NCI-H526 (cell line): ENCODE results near the gene SNRK.

Experiments
- DNase-seq, 2 experiments: peaks; one replicate each; lab custom pipeline; 2025; lab: John Stamatoyannopoulos, UW

Gene SNRK

DNA sequence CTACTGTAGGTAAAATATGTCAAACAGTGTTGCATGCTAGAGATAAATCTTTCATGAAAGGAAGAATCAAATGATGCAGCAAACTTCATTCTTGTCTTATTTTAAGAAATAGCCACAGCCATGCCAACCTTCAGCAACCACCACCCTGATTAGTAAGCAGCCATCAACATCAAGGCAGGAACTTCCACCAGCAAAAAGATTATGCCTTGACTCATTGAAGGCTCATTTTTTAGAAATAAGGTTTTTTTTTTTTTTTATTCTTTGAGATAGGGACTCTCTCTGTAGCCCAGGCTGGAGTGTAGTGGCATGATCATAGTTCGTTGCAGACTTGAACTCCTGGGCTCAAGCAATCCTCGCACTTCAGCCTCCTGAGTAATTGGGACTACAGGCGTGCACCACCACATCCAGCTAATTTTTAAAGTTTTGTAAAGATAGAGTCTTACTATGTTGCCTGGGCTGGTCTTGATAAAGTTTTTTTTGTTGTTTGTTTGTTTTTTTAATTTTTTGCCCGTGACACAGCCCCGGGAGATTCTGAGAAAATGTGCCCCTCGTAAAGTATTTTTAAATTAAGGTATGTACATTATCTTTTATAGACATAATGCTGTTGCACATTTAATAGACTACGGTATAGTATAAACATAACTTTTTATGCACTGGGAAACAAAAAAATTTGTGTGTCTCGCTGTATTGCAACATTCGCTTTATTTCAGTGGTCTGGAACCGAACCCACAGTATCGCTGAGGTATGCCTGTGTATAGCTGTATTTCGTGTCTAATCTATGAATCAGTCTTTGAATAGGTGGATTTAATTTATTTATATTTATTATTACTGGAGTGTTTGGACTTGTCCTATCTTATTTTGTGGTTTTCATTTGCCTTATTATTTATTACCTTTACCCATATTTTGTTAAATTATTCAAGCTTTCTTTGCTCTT lies 23.3 kb downstream of the SNRK start:
- no peak for DNase-seq

DNA sequence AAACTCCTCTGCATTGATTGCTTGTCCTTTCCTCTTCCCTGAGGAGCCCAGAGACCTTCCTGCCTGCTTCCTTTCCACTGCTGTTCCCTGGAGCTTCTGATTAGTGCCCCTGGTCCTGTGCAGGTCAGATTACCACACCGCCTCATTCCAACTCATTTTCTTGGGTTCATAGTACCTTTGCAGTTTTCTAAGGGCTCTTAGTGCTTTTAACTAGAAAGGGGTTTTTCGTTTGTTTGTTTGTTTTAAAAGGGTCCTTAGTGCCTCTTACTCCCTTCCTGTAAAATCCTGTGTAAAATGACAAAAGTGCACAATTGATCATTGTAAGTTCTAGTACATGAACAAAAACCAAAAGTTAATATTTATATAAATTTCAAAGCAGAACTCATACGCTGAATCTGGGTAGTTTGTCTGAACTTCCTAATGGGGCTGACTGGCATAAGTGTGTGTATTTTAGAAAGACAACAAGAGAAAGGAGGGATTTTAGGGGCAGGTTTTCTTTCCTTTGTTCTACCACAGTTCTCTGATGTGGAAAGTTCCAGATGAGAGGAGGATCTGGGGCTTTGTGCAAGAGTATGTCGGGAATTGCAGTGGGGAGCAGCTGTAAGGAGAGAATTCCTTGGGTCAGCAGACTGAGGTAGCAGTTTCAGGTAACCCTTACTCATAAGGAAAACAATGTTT lies 30.6 kb downstream of the SNRK start:
- DNase-seq = no peak

DNA sequence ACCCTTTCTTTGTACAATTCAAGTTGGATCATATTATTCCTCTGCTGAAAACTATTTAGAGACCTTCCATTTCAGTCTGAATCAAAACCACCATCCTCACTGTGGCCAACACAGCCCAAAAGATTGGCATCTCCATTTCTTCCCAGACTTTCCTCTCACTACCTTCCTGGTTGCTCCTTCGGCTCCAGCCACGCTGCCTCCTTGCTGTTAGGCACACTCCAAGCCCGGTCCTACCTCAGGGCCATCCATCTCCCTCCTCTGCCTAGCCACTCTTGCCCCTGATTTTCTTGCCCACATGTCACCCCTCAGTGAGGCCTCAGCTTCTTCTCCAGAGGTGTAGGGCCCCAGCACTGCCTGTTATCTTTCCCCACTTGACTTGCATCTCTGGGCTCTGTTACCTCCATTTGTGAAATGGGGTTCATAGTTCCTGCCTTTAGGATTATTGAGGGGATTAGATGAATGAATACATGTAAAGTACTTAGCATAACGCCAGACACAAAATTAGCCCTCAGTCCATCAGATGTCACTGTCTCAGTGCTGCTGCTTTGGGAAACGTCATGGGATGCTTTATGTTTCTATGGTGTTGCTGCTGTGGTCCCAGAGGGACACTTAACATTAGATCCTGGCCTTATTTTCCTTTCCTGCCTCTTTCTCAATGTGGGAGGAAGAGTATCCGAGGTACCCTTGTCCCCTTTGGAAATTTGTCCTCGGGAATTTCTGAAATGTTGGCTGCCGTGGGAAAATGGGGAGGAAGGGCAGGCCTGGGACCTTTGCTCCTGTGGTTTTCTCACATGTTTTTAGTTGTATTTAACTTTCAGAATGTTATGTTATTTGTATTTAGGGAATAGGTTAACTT lies 31.3 kb downstream of the SNRK start:
- no peak for DNase-seq

DNA sequence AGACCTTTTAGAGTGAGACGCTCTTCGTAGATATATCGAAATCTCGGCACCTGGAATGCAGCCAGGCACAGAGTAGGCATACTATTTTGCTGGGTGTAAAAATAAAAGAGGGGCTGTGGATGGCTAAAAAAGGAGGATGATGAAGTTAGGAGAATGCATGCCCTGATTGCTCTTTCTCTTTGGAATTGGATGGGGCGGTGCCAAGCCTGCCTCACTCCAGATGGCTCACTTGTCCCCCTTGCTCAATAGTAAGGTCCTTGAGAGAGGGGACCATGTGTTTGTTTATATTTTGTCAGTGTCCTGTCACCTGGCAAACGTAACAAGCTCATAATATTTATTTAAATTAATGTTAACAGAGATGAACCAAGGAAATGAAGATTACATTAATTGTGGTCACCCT lies 33.0 kb downstream of the SNRK start:
- no peak for DNase-seq

DNA sequence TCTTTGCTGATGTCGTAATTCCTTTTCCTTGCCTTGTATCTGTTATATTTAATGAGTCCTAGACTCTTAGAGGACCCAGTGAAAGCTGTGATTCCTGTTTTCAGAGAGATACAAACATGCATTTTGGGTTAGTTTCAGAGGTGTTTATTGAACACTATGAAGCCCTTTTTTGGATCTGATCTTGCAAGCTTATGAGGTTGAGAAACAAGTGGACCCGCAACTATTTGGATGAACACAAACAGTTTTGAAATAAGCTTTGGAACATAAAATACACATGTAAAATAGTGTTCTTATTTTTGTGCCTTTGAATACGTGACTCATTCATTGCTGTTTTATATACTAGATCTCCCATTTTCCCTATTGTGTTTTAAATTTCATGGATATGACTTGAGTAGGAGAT lies 33.5 kb downstream of the SNRK start:
- no peak for DNase-seq

DNA sequence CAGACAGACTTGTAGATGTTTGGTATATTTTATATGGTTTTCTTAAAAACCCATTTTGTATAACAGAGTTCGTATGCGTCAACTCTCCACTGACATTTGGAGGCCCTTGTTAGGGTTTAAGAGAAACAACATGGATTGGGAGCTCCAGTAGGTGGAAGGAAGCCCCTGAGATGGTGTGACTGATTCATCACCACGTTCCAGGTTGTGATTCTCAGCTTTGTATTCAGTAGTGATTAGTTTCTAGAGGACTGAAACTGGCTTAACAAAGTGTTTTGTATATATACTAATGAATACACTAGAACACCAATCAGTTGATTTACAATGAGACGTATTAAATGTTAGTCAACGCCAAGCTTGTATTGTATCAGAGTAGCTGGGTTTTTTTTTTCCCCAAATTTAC lies 33.9 kb downstream of the SNRK start:
- DNase-seq = no peak

DNA sequence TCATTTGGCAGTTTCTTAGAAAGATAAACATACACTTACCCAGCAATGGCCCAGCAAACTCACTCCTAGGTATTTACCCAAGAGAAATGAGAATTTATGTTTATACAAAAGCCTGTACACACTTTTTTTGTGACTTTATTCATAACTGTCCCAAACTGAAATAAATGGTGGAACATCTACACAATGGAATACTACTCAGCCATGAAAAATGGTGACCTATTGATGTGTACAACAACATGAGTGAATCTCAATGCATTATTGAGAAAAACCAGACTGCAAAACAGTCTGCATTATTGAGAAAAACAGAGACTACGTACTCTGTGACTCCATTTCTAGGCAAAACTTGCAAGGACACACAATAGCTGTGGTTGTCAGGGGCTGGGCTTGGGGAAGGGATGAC lies 37.2 kb downstream of the SNRK start:
- no peak for DNase-seq

DNA sequence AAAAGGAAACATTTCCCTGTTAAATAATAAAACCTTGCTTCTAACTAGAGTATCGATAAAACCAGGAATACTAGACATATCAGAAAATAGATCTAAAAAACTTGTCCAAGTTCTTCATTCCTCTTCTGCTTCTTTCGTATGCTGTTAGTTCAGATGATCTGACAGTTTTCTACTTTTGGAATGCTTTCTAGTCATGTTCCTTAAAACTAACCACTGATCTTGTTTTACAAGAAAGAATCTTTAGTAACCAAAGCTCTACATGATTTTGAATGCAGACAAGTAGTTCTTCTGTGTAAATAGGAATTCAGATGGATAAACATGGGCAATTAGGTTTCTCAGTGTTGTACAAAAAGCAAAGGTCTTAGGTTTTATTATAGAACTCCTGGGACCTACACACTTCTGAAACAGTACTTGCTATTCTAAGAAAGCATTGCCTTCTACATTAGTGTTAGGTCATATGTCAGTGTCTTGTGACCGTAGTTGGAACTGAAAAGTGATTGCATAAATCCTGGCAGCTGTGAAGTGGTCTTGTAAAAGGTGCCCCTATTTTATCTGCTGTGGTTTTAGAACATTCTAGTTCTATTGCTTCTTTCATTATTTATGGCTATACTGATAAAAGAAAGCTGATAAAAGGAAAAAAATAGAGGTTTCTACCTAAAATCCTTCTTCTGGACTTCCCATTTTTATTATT lies 40.7 kb downstream of the SNRK start:
- DNase-seq = no peak

DNA sequence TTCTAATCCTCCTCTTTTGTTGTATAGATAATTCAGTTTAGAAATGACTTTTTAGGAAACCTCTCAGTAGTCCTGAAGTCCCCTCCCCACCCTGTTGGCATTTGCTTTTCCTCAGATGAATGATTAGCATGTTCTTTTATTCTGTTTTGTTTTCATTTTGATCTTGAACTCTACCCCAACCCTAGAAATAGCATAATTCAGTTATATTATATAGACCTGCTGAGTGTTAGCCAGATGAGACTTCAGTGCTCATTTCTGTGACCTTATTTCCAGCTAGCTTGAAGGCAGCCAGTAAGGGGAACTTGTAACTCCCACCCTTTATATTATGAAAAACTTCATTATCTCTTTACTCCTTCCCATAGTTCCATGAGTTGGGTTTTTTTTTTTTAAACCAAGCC lies 41.2 kb downstream of the SNRK start:
- no peak for DNase-seq

DNA sequence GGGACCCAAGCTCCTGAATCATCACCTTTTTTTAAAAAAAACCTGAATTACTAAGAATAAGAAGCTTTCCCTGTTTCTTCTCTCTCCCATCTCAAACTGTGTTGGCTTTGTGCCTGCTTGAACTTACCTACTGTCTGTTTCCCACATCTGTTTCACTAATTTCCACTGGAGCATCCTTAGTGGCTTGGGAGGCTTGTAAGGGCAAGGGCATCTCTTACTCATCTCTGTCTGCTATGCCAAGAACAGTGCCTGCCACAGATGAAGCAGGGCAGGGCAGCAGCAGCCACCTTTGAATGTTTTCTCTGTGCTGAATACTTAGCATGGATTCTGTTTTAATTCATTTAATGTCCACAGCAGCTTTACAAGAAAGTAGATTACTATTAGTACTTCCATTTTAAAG lies 42.3 kb downstream of the SNRK start:
- DNase-seq = no peak

DNA sequence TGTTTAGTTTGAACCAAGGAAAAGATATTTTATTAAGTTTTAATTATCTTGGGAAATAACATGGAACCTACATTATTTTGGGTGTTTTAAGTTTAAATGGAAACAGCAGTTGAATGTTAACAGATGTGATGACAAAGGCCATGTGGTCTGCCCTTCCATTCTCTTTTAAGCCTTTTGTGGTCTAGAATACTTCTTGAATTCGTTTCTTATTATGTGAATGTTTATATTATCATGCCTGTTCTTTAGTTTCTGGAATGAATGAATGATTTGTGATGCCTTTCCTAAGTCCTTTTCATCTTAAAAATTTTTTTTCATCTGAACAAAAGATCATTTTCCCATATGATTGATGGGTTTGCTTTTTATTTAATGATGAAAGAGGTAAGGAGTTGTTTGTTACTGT lies 44.6 kb downstream of the SNRK start:
- no peak for DNase-seq

DNA sequence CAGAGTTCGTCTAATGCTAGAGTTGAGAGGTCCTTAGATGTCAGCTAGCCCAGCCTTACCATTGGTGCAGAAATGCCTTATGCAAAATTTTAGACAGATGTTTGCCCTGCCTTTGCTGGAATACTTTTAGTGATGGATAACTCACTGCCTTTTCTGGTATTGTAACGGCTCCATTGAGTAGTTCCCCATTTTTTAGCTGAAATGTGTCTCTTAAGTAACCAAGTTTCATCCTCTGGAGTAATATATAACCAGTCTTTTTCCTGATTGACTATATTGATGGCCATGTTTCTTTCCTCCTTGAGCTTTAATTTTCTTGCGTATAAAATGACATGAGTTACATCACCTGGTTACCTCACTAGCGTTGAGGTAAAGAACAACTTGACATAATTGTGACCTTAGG lies 45.0 kb downstream of the SNRK start:
- DNase-seq = no peak

DNA sequence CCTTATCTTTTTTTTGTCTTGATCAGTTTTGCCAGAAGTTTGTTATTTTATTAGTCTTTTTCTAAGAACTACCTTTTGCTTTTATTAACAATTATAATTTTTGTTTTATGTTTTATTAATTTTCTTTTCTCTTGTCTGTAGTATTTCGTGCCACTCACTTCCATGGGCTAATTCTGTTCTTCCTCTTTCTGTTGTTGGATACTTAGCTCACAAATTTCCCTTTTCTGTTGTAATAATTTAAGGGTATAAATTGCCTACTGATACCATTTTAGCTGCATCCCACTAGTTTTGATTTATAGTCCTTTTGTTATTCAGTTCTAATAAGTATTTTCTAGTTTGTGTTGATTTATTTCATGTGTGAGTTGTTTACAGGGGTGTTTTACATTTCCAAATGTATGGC lies 48.6 kb downstream of the SNRK start:
- DNase-seq = no peak

DNA sequence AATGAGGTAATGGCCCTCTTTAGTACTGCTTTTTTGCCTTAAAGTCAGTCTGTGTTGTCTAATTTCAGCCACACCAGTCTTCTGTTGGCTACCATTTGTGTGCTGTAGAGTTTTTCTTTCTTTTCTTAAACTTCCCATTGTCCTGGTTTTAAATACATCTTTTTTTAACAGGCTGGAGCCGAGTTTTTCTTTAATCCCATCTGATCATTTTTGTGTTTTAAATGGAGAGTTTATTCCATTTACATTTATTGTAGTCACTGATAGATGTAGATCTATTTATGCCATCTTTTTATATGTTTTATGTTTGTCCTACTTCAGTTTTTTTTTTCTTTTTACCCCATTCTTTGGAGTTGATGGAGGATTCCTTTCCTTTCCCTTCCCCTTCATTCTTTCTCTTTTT lies 49.5 kb downstream of the SNRK start:
- DNase-seq = no peak

DNA sequence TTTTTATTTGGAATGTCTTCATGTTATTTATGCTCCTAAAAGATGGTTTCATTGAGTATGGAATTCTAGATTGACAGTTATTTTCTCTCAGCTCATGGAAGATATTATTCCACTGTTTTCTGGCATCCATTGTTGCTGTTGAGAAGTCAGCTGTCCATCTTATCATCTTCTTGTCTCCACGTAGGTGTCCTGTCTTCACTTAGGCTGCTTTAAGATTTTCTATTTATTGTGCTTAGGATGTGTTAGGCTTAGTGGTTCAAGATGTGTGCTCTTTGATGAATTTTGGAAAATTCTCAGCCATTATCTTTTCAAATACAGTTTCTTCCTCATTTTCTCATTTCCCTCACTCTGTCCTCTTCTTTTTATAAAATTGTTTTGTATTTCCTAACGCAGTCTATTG lies 52.0 kb downstream of the SNRK start:
- DNase-seq = no peak

DNA sequence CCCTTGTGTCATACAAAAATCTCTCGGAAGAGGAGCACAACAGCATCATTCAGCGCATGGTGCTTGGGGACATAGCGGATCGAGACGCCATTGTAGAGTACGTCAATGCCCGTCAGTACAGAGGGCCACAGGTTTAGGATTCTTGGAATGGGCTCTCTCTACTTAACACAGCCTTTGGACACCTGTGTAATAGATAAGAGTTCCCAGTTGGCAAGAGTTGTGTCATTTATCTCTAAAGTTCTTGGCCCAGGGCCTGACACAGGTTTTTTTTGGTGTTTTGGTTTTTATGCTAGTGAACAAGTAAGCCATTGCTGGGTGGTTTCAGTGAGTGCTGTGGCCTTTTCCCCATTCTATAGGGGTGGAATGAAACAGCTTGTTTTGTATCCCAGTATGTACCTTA lies 54.1 kb downstream of the SNRK start:
- no peak for DNase-seq

DNA sequence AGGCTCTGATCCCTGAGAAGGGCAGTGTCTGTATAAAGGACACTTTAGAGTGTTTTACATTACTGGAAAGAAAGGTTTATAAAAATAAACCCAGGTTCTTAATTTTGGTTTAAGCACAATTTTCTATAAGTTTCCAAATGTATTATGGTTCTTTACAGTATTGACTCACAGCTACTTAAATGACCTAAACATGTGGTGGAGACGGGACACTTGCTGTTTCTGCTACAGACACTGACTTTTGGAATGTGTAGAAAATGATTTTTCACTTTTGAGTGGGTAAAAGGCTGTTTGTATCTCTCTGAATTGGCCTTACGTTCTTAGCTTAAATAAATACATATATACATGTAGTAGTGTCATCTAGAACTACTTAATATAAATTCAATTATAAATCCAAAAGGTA lies 55.4 kb downstream of the SNRK start:
- DNase-seq = no peak

DNA sequence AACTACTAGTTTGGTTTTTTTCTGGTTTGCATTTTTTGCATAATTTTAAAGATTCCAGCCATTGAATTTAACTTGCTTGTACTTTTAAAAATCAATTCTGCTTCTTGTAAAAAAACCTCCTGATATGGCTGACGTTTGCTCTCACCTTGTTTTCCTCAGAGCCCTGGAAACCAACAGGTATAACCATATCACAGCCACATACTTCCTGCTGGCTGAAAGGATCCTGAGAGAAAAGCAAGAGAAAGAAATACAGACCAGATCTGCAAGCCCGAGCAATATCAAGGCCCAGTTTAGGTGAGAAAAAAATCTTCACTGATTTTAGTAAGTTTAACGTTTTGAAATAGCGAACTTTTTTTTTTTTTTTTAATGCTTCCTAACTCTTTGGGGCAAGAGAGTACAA lies 56.8 kb downstream of the SNRK start:
- DNase-seq = no peak

DNA sequence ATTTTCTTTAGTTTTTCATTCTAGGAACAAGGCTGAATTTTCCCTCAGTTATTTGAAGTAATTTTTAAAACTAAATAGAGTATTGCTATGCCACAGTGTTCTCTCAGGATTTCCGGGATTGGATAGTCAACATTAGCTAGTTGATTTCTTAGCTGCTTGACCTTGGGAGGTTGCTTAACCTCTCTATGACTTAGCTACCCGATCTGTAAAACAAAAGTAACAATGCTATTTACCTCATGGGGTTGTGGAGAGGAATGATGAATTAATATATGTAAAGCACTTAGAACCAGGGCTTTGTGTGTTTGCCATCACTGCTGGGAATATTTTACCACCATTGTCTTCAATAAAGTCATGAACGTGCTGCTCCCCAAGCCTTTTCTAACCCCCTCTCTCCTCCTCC lies 57.5 kb downstream of the SNRK start:
- DNase-seq = peak in 1 of 2 experiments; percentile 20

DNA sequence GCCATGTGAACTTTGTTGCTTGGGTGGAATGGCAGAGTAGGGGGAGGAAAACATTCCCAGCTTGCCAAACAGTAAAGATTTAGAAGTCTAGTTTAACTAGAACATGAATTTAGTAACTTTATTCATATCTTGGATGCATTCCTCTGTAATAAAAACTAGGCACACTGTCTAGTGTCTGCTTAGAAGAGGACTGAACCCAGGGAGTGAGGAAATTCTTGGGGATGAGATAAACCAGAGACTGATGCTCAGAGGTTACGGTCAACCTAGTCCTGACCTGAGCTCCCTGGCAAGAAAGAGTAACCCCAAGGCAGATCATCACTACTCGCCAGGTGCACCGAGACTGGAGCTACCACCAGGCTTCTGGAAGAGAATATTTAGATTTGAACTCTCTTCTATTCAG lies 58.2 kb downstream of the SNRK start:
- no peak for DNase-seq

DNA sequence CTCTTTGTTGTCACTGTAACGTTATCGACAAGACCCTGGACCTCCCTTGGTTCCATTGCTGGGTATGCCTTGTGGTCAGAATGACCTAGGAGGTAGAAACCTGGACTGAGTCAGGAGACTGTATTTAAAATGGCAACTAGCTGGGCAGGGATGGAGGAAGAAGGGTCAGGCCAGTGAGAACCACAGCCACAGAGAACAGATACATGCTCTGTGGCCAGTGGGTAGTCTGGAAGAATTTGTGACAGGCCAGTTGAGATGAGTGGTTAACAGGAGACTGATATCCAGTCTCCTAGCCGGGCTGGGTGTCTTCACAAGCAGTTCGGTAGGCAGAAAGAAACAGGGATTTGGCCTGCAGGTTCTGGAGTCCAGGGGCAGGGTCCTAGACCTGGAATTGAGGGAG lies 58.9 kb downstream of the SNRK start:
- DNase-seq = no peak

DNA sequence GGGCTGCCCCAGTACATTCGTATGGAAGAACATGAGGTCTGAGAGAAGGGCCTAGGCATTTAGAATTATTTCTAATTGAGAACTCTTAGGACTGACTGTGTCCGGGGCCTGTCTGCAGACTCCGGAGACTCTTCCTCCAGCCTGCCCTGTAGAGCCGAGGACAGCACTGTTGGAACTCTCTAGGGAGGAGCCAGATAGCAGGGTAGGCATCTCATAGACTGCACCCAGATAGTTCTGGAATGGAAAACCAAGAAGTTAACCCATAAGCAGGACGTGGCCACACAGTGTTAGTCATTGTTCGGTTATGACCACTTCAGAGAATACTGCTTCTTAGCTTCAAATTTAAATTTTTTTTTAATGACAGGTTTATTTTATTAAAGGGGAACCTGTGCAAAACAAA lies 59.5 kb downstream of the SNRK start:
- DNase-seq = no peak
